Left ventricle myocardium superior (tissue), 1 donor: ENCODE data around the gene KMT2B. TPM values are rescaled to one million over a fixed set of nuclear protein-coding genes. Genes with fewer than 3 reads are reported as not detected.
"Not testable (repeated sequence)": the region's sequence is repeated elsewhere in the genome, so short reads cannot be mapped to it uniquely, and the experiment has no call there.

ENCODE experiments used
- ATAC-seq: fragments of 200-7000 bp; cut with Tn5 transposase; one replicate; pipeline ENCODE4 v1.9.1; 2020; ENCODE audit warnings: mild to moderate bottlenecking, moderate library complexity
- DNase-seq: peaks from one replicate; pipeline ENCODE4 v3.0.0-alpha.2; 2020
- intact Hi-C: fragments of 100-400 bp; cut with micrococcal nuclease; formaldehyde crosslinking; loops from one replicate; pipeline ENCODE4 v1.11.0; 2022
- total RNA-seq: library from RNA; stranded (reverse); fragmentation: NEBNext Ultra II Directional; extraction: Animal tissue kit (Norgen Biotek cat#: 25700); gene quantifications from one replicate; pipeline ENCODE4 v1.2.1, GENCODE V29; 2021
- donor health status: DM: no; HTN: yes; CAD: no; lungs with severe emphysema.

Gene KMT2B
- total RNA-seq, 1 donor from 2014 or later = 15.8 TPM

DNA sequence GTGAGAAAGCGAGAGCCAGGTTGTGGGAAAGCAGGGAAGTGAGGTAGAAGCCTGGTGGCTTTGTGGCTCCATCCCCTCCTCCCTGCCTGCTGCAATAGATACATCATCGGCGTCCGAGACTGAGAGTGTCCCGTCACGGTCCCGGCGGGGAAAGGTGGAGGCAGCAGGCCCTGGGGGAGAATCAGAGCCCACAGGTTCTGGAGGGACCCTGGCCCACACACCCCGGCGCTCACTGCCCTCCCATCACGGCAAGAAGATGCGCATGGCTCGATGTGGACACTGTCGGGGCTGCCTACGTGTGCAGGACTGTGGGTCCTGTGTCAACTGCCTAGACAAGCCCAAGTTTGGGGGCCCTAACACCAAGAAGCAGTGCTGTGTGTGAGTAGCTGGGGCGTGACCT, 5.1 kb downstream of the KMT2B start:
- ATAC-seq = no peak
- intact Hi-C loops = no loop called here
- DNase-seq = no peak

DNA sequence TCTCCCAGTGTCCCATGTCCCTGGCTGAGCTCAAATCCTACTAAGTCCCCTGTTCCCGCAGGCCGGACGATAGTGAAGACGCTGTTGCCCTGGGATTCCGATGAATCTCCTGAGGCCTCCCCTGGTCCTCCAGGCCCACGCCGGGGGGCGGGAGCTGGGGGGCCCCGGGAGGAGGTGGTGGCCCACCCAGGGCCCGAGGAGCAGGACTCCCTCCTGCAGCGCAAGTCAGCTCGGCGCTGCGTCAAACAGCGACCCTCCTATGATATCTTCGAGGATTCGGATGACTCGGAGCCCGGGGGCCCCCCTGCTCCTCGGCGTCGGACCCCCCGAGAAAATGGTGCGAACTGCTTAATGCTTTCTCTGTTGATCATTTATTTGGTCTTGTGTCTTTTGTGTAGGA, 5.9 kb downstream of the KMT2B start:
- ATAC-seq = no peak
- intact Hi-C loops = no loop called here
- no peak for DNase-seq

GRCh38 chr19:35724132-35724531, 6.3 kb downstream of the KMT2B start:
- intact Hi-C loops, DNase-seq, ATAC-seq: not testable (repeated sequence)

GRCh38 chr19:35724560-35724959, 6.8 kb downstream of the KMT2B start:
- DNase-seq (no peak), ATAC-seq (no peak)
- intact Hi-C loops = no loop called here

DNA sequence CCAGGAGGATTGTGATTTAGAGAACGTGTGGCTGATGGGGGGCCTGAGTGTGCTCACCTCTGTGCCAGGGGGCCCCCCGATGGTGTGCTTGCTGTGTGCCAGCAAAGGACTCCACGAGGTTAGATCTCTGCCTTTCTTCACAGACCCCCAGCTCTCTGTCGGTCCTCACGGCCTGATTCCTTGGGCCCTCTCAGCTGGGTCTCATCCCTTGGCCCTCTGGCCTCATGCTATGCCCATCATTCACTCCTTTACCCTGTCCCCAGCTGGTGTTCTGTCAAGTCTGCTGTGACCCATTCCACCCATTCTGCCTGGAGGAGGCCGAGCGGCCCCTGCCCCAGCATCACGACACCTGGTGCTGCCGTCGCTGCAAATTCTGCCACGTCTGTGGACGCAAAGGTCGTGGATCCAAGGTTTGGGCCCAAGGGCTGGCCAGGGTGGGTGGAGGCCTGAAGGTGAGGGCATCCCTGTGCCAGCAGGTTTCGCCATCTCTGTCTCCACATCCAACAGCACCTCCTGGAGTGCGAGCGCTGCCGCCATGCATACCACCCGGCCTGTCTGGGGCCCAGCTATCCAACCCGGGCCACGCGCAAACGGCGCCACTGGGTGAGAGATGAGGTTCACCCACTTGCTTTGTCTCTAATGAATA, 7.5 kb downstream of the KMT2B start:
- intact Hi-C loops = no loop called here
- ATAC-seq (no peak), DNase-seq (no peak)

DNA sequence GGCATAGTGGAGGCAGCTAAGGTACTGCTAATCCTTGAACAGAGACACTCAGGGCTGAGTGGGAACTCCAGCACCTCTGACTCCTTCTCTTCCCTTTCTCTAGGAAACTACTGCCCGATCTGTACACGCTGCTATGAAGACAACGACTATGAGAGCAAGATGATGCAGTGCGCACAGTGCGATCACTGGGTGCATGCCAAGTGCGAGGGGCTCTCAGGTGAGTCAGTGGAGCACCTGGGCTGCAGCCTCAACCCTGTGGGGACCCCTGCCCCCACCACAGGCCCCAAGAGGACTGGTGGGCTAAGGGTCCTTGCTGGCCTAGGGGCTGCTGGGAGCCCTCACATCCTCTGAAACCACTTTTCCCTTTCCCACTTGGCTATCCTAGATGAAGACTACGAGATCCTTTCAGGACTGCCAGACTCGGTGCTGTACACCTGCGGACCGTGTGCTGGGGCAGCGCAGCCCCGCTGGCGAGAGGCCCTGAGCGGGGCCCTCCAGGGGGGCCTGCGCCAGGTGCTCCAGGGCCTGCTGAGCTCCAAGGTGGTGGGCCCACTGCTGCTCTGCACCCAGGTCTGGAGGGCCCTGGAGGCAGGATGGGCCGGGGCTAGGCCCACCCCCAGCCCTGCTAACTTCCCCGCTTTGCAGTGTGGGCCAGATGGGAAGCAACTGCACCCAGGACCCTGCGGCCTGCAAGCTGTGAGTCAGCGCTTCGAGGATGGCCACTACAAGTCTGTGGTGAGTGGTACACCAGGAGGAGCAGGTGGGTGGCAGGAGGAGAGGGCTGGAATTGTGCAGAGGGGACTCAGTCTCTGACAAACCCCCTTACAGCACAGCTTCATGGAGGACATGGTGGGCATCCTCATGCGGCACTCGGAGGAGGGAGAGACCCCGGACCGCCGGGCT, 9.5 kb downstream of the KMT2B start:
- DNase-seq (no peak), ATAC-seq (no peak)
- intact Hi-C loops = no loop called here

GRCh38 chr19:35727956-35728706, 10.3 kb downstream of the KMT2B start:
- intact Hi-C loops = no loop called here
- no peak for DNase-seq

DNA sequence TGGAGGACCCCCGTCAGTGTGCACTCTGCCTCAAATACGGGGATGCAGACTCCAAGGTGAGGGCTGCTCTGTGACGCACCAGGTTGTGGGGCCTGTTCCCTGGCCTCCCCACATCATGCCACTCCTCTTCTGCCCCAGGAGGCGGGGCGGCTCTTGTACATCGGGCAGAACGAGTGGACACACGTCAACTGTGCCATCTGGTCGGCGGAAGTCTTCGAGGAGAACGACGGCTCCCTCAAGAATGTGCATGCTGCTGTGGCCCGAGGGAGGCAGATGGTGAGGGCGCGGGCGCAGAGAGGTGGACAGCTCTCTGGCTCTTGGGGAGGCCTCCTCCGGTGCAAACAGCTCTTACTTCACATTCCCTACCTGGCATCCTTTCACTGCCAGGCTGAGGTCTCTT, 11.2 kb downstream of the KMT2B start:
- DNase-seq (no peak), ATAC-seq (no peak)
- intact Hi-C loops = no loop called here

More at GRCh38 chr19:35727956-35728706, 10.3 kb downstream of the KMT2B start:
- ATAC-seq = no peak

- intact Hi-C loops = no loop called here
- ATAC-seq = no peak
- no peak for DNase-seq
These were observed 12.0 kb downstream of the KMT2B start for GRCh38 chr19:35729763-35730162.

DNA sequence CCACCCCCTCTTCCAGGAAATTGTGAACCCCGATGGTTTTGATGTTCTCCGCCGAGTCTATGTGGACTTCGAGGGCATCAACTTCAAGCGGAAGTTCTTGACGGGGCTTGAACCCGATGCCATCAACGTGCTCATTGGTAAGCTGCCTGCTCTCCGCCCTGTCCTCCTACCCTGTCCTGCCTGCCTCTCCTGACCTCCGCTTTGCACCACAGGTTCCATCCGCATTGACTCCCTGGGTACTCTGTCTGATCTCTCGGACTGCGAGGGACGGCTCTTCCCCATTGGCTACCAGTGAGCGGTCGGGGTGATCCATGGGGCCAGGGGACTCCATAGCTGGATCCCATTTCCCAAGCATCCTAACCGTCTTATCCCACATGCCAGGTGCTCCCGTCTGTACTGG, 12.5 kb downstream of the KMT2B start:
- DNase-seq (no peak), ATAC-seq (no peak)
- intact Hi-C loops = no loop called here

DNA sequence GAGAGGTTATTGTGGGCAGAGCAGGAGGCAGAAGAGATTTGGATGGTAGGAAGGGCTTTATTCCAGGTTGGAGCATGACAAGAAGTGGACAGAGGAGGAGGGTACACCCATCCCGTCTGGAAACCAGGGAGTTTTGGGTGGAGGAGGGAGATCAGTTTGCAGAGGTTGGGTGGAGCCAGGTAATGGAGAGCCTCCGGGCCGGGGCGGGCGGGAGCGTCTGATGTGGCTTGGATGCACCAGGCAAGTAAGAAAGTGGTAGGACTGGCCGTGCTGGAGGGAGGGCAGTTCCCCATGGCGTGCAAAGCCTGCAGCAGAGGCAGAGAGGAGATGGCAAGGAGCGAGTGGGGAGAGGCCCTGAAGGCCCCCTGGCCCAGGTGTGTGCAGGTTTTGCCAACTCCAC, 13.6 kb downstream of the KMT2B start:
- intact Hi-C loops = no loop called here
- ATAC-seq = no peak
- no peak for DNase-seq

DNA sequence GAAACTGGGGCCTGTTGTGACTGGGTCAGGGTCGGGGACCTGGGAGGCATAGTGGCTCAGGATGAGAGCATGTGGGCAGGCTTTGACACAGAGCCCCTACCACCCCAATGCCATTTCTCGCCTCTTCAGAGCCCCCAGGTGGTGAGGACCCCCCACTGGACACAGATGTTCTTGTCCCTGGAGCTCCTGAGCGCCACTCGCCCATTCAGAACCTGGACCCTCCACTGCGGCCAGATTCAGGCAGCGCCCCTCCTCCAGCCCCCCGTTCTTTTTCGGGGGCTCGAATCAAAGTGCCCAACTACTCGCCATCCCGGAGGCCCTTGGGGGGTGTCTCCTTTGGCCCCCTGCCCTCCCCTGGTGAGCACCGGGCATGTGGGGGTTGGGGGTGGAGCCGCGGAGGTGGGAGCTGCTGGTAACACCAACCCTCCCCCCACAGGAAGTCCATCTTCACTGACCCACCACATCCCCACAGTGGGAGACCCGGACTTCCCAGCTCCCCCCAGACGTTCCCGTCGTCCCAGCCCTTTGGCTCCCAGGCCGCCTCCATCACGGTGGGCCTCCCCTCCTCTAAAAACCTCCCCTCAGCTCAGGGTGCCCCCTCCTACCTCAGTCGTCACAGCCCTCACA, 14.1 kb downstream of the KMT2B start:
- DNase-seq (no peak), ATAC-seq (no peak)

GRCh38 chr19:35732540-35733179, 14.9 kb downstream of the KMT2B start:
- intact Hi-C loops = no loop called here
- no peak for ATAC-seq
- no peak for DNase-seq

More for the DNA sequence above, 14.1 kb downstream of the KMT2B start:
- intact Hi-C loops = no loop called here

- ATAC-seq = peak; percentile 3
- intact Hi-C loops = no loop called here
- no peak for DNase-seq
These were observed 15.7 kb downstream of the KMT2B start for GRCh38 chr19:35733180-35734125.

- DNase-seq = no peak
- intact Hi-C loops = no loop called here
- ATAC-seq = no peak
These were observed 16.5 kb downstream of the KMT2B start for GRCh38 chr19:35734273-35734672.

GRCh38 chr19:35734889-35735288, 17.1 kb downstream of the KMT2B start:
- ATAC-seq = no peak
- no peak for DNase-seq
- intact Hi-C loops = no loop called here

GRCh38 chr19:35736913-35737886, 19.4 kb downstream of the KMT2B start:
- ATAC-seq = no peak
- DNase-seq = peak; percentile 31
- intact Hi-C loops = no loop called here
